ENCODE measurements around the gene NEGR1.

NEGR1 gene

GRCh38 chr1:71687376-71687775 lies 595.0 kb downstream of the NEGR1 start:
- no peak for DNase-seq (ENCODE audit: low spot score)

GRCh38 chr1:71676979-71677925 lies 605.1 kb downstream of the NEGR1 start:
- no peak for DNase-seq (ENCODE audit: low spot score)

GRCh38 chr1:71668065-71668464 lies 614.3 kb downstream of the NEGR1 start:
- DNase-seq (ENCODE audit: low spot score) = no peak

- no peak for DNase-seq (ENCODE audit: low spot score)
These were observed 615.1 kb downstream of the NEGR1 start for GRCh38 chr1:71667216-71667615.

- DNase-seq (ENCODE audit: low spot score) = no peak
These were observed 615.7 kb downstream of the NEGR1 start for GRCh38 chr1:71666609-71667008.

GRCh38 chr1:71660411-71660810 lies 621.9 kb downstream of the NEGR1 start:
- DNase-seq (ENCODE audit: low spot score) = no peak

GRCh38 chr1:71657891-71658679 lies 624.3 kb downstream of the NEGR1 start:
- no peak for DNase-seq (ENCODE audit: low spot score)

- no peak for DNase-seq (ENCODE audit: low spot score)
These were observed 625.4 kb downstream of the NEGR1 start for GRCh38 chr1:71656902-71657301.

- DNase-seq (ENCODE audit: low spot score) = no peak
These were observed 626.7 kb downstream of the NEGR1 start for GRCh38 chr1:71655604-71656003.

- DNase-seq (ENCODE audit: low spot score) = no peak
These were observed 628.4 kb downstream of the NEGR1 start for GRCh38 chr1:71653952-71654351.

- DNase-seq (ENCODE audit: low spot score) = no peak
These were observed 631.1 kb downstream of the NEGR1 start for GRCh38 chr1:71651214-71651613.

- DNase-seq (ENCODE audit: low spot score) = no peak
These were observed 632.2 kb downstream of the NEGR1 start for GRCh38 chr1:71650119-71650518.

- no peak for DNase-seq (ENCODE audit: low spot score)
These were observed 632.7 kb downstream of the NEGR1 start for GRCh38 chr1:71649608-71650007.

- DNase-seq (ENCODE audit: low spot score) = no peak
These were observed 634.6 kb downstream of the NEGR1 start for GRCh38 chr1:71647513-71648300.

GRCh38 chr1:71645015-71645414 lies 637.3 kb downstream of the NEGR1 start:
- no peak for DNase-seq (ENCODE audit: low spot score)

GRCh38 chr1:71641903-71642302 lies 640.4 kb downstream of the NEGR1 start:
- no peak for DNase-seq (ENCODE audit: low spot score)

GRCh38 chr1:71640998-71641397 lies 641.3 kb downstream of the NEGR1 start:
- DNase-seq (ENCODE audit: low spot score) = no peak

- DNase-seq (ENCODE audit: low spot score) = no peak
These were observed 642.2 kb downstream of the NEGR1 start for GRCh38 chr1:71640116-71640515.

GRCh38 chr1:71638081-71638766 lies 644.1 kb downstream of the NEGR1 start:
- no peak for DNase-seq (ENCODE audit: low spot score)

- DNase-seq (ENCODE audit: low spot score) = no peak
These were observed 646.8 kb downstream of the NEGR1 start for GRCh38 chr1:71635568-71635967.

GRCh38 chr1:71634159-71634558 lies 648.2 kb downstream of the NEGR1 start:
- DNase-seq (ENCODE audit: low spot score) = no peak

GRCh38 chr1:71630073-71630472 lies 652.3 kb downstream of the NEGR1 start:
- DNase-seq (ENCODE audit: low spot score) = no peak
